IMR-90 (cell line): Measurements from ENCODE around the gene IL17B. TPM values are rescaled to one million over a fixed set of nuclear protein-coding genes. Genes with fewer than 3 reads are reported as not detected.

Experiments used
- ATAC-seq: fragments of 200-7000 bp; cut with Tn5 transposase; 2 replicates; pipeline ENCODE4 v1.9.1; 2020; ENCODE audit warnings: low read depth, mild to moderate bottlenecking, moderate library complexity
- BruUV-seq: library from RNA; stranded (reverse); fragments of 400-500 nt; replicated peaks from 2 replicates; lab custom pipeline; 2021; lab: Mats Ljungman, UMichigan
- CTCF ChIA-PET: fragments of 300-600 bp; formaldehyde crosslinking; extraction: SDS; loops from one replicate; lab custom pipeline; 2021; ENCODE audit warnings: antibody characterized with exemption; lab: Yijun Ruan, JAX
- POLR2A ChIA-PET: fragments of 300-600 bp; sonication (Branson Sonifier 250); formaldehyde crosslinking; loops from one replicate; lab custom pipeline; 2022; ENCODE audit warnings: antibody characterized with exemption; ENCODE audit not compliant: unreplicated experiment; lab: Charles Lee
- DNase-seq: peaks from one replicate; pipeline ENCODE4 v3.0.0; 2013
- H2AFZ ChIP-seq: replicated peaks from 2 replicates; pipeline ENCODE3; 2013; ENCODE audit warnings: low read length, mild to moderate bottlenecking; ENCODE audit not compliant: poor library complexity
- H2AK5ac ChIP-seq: 2 replicates; pipeline ENCODE4 v1.6.1; 2013; ENCODE audit warnings: low read depth, low read length, inconsistent platforms
- H2AK9ac ChIP-seq: replicated peaks from 2 replicates; pipeline ENCODE3; 2013; ENCODE audit warnings: mild to moderate bottlenecking, low read depth, low read length, moderate library complexity; ENCODE audit not compliant: poor library complexity
- H2BK120ac ChIP-seq: 2 replicates; pipeline ENCODE4 v1.6.1; 2013; ENCODE audit warnings: low read depth, low read length, inconsistent platforms
- H2BK15ac ChIP-seq: 3 replicates; pipeline ENCODE4 v1.6.1; 2013; ENCODE audit warnings: low read depth, low read length, inconsistent platforms
- H2BK20ac ChIP-seq: 2 replicates; pipeline ENCODE4 v1.6.1; 2013; ENCODE audit warnings: low read depth, mild to moderate bottlenecking, inconsistent platforms, low read length, moderate library complexity
- H2BK5ac ChIP-seq: 2 replicates; pipeline ENCODE4 v1.6.1; 2013; ENCODE audit warnings: mild to moderate bottlenecking, low read depth, low read length, inconsistent platforms; ENCODE audit not compliant: poor library complexity, severe bottlenecking
- H3K14ac ChIP-seq: replicated peaks from 2 replicates; pipeline ENCODE4 v1.6.1; 2013; ENCODE audit warnings: low read depth, low read length, inconsistent platforms
- H3K18ac ChIP-seq: 2 replicates; pipeline ENCODE4 v1.6.1; 2013; ENCODE audit warnings: low read depth, low read length, control low read depth
- H3K23ac ChIP-seq: 2 replicates; pipeline ENCODE4 v1.6.1; 2013; ENCODE audit warnings: low read depth, low read length, inconsistent platforms
- H3K27ac ChIP-seq: 2 replicates; pipeline ENCODE4 v1.5.1; 2013; ENCODE audit warnings: mild to moderate bottlenecking, control low read depth, low read length; ENCODE audit not compliant: insufficient read depth
- H3K27me3 ChIP-seq: 2 replicates; pipeline ENCODE4 v1.6.1; 2013; ENCODE audit warnings: low read length; ENCODE audit not compliant: control insufficient read depth, insufficient read depth
- H3K36me3 ChIP-seq: 2 replicates; pipeline ENCODE4 v1.6.1; 2013; ENCODE audit warnings: low read length, mixed read lengths; ENCODE audit not compliant: control insufficient read depth, insufficient read depth
- H3K4ac ChIP-seq: 2 replicates; pipeline ENCODE4 v1.6.1; 2013; ENCODE audit warnings: low read depth, low read length, inconsistent platforms
- H3K4me1 ChIP-seq: 2 replicates; pipeline ENCODE4 v1.6.1; 2013; ENCODE audit warnings: low read length, mixed read lengths; ENCODE audit not compliant: control insufficient read depth, insufficient read depth
- H3K4me2 ChIP-seq: 2 replicates; pipeline ENCODE4 v1.6.1; 2013; ENCODE audit warnings: low read depth, mild to moderate bottlenecking, control low read depth, low read length, moderate library complexity
- H3K4me3 ChIP-seq: 2 replicates; pipeline ENCODE4 v1.5.1; 2013; ENCODE audit warnings: low read depth, mild to moderate bottlenecking, control low read depth, low read length, moderate library complexity; ENCODE audit not compliant: insufficient read depth
- H3K56ac ChIP-seq: 2 replicates; pipeline ENCODE4 v1.6.1; 2013; ENCODE audit warnings: low read length, inconsistent platforms; ENCODE audit not compliant: insufficient read depth; ENCODE audit errors: extremely low read depth
- H3K79me1 ChIP-seq, 2 experiments: 2 replicates each; pipeline ENCODE4 v1.6.1; 2013; ENCODE audit warnings: low read length in 2 of 2, inconsistent platforms in 1 of 2, low read depth in 1 of 2
- H3K9ac ChIP-seq: 2 replicates; pipeline ENCODE4 v1.6.1; 2013; ENCODE audit warnings: low read depth, low read length, control low read depth
- H3K9me1 ChIP-seq: 2 replicates; pipeline ENCODE4 v1.6.1; 2013; ENCODE audit warnings: low read length, inconsistent platforms; ENCODE audit not compliant: insufficient read depth
- H3K9me3 ChIP-seq: 2 replicates; pipeline ENCODE4 v1.6.1; 2013; ENCODE audit warnings: low read length; ENCODE audit not compliant: control insufficient read depth, insufficient read depth
- H4K20me1 ChIP-seq: 2 replicates; pipeline ENCODE4 v1.6.1; 2013; ENCODE audit warnings: low read length, inconsistent platforms; ENCODE audit not compliant: insufficient read depth
- H4K5ac ChIP-seq: 2 replicates; pipeline ENCODE4 v1.6.1; 2013; ENCODE audit warnings: mild to moderate bottlenecking, low read depth, low read length, control low read depth
- H4K8ac ChIP-seq, 2 experiments: 2 replicates each; pipeline ENCODE4 v1.6.1; 2013; ENCODE audit warnings: low read depth in 2 of 2, low read length in 2 of 2, control low read depth in 1 of 2, inconsistent platforms in 1 of 2
- H4K91ac ChIP-seq: 2 replicates; pipeline ENCODE4 v1.6.1; 2013; ENCODE audit warnings: low read depth, low read length, inconsistent platforms; ENCODE audit not compliant: insufficient read depth
- CEBPB ChIP-seq: IDR thresholded peaks from 2 replicates; pipeline ENCODE4 v1.6.1; 2012; ENCODE audit warnings: low read depth, low read length, improper control_type of control experiment
- MAFK ChIP-seq: IDR thresholded peaks from 2 replicates; pipeline ENCODE4 v1.6.1; 2012; ENCODE audit warnings: low read depth, low read length, improper control_type of control experiment
- MXI1 ChIP-seq: IDR thresholded peaks from 2 replicates; pipeline ENCODE4 v1.6.1; 2012; ENCODE audit warnings: low read depth, mild to moderate bottlenecking, low read length, moderate library complexity, borderline replicate concordance
- POLR2A ChIP-seq: IDR thresholded peaks from 2 replicates; pipeline ENCODE4 v1.6.1; 2012; ENCODE audit warnings: mild to moderate bottlenecking, low read depth, low read length
- RAD21 ChIP-seq: IDR thresholded peaks from 2 replicates; pipeline ENCODE4 v1.6.1; 2012; ENCODE audit warnings: low read length, improper control_type of control experiment
- RFX5 ChIP-seq: IDR thresholded peaks from 2 replicates; pipeline ENCODE4 v1.8.0; 2012; ENCODE audit warnings: low read depth, mild to moderate bottlenecking, low read length, moderate library complexity
- SMC3 ChIP-seq: fragments of 150-350 bp; IDR thresholded peaks from 2 replicates; pipeline ENCODE4 v1.6.1; 2016; ENCODE audit warnings: low read depth, mild to moderate bottlenecking, antibody characterized with exemption, low read length, moderate library complexity
- WGBS, 2 experiments: methylation state at CpG; one replicate each; pipeline versions ENCODE4 v1.1.5 to v1.1.7; 2013; ENCODE audit warnings: missing lambda C conversion rate in 2 of 2; ENCODE audit not compliant: insufficient read length in 1 of 2; ENCODE audit errors: extremely low coverage in 2 of 2; 5-methylcytosine and 5-hydroxymethylcytosine counted together
- dilution Hi-C: fragments of 300-500 bp; cut with HindIII; formaldehyde crosslinking; loops from one replicate; pipeline ENCODE4 v1.14.3; 2018; ENCODE audit warnings: low sequenced_read_pairs; ENCODE audit not compliant: unreplicated experiment
- in situ Hi-C: fragments of 300-500 bp; cut with MboI; formaldehyde crosslinking; loops from 3 replicates; pipeline ENCODE4 v1.14.3; 2019; ENCODE audit warnings: low sequenced_read_pairs, inconsistent platforms, mixed read lengths
- intact Hi-C: fragments of 100-400 bp; cut with micrococcal nuclease; formaldehyde crosslinking; loops from 2 replicates; pipeline ENCODE4 v1.10.0; 2022
- polyA plus RNA-seq, 3 experiments: library from polyadenylated mRNA; depleted of rRNA; stranded (reverse); fragments of >200 nt; gene quantifications; 2 replicates each; pipeline ENCODE4 v1.2.3, GENCODE V29; 2012; ENCODE audit warnings: low replicate concordance in 1 of 3
- total RNA-seq: library from RNA; depleted of rRNA; stranded (reverse); fragments of >200 nt; gene quantifications from 2 replicates; pipeline ENCODE4 v1.2.3, GENCODE V29; 2012
- TF ChIP-seq, protein P1 (sequence below): fragments of 150-350 bp; IDR thresholded peaks from 2 replicates; pipeline ENCODE4 v1.6.1; 2016; ENCODE audit warnings: low read depth, mild to moderate bottlenecking, low read length, moderate library complexity, borderline replicate concordance

Gene IL17B
- total and polyA plus RNA-seq, 2 of the 4 experiments (the other 2 are of a cell fraction), result 0.31 TPM; not detected in 1

DNA sequence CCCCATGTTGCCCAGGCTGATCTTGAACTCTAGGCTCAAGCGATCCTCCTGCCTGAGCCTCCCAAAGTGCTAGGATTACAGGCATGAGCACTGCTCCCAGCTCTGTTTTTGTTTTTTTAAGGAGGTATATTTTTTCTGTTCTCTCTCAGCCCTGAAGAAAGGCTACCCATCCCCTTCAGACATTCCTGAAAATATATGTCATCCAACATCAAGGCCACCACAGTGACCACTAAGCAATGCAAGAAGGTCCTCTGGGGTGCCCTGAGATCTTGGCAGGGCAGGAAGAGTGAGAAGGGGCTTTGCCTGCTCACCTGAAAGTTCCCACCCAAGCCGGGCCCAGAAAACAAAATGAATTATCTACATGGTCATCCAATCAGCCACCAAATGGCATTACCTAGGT lies 47.8 kb upstream of the IL17B start:
- POLR2A ChIA-PET, result interaction anchor here (1.1 kb wide), 1 partner anchor 20 kb away, joined by 3 read pairs; no protein-coding TSS in a partner anchor
- 0 out of 2 replicates have a peak overlapping the region, but pooled peaks have one; percentile 57 for H3K14ac ChIP-seq
- H3K23ac ChIP-seq, result peak overlapping the region; percentile 28; the same call in 1 of the 2 replicates
- no peak overlapping the region for H2AK9ac ChIP-seq
- H3K4me3 ChIP-seq, result no peak overlapping the region
- BruUV-seq, result no TSS peak
- peak overlapping the region; percentile 67 for H2BK5ac ChIP-seq
- H3K27me3 ChIP-seq, result no peaks in the 10 kb centered on the region
- H2BK15ac ChIP-seq, result peak overlapping the region; percentile 22; the same call in 1 of the 3 replicates
- peak overlapping the region; percentile 49; the same call in 1 of the 2 replicates for H2BK120ac ChIP-seq
- H4K20me1 ChIP-seq, result peaks cover 41% of the 10 kb centered on the region
- peaks cover 34% of the 10 kb centered on the region for H3K4me1 ChIP-seq
- DNase-seq (no peak), ATAC-seq (no peak)
- H4K8ac ChIP-seq, result peak overlapping the region in 1 of 2 experiments; percentile 42; a peak in 2 of 4 replicates
- H3K18ac ChIP-seq, result peak overlapping the region; percentile 24; the same call in 1 of the 2 replicates
- peak overlapping the region; percentile 84 for H3K4ac ChIP-seq
- H2AK5ac ChIP-seq, result peak overlapping the region; percentile 83; the same call in 1 of the 2 replicates
- peak overlapping the region; percentile 42; the same call in 1 of the 2 replicates for H4K91ac ChIP-seq
- no peaks in the 10 kb centered on the region for H3K9me3 ChIP-seq
- no peak overlapping the region for H3K4me2 ChIP-seq
- H3K79me1 ChIP-seq, result peaks cover 24 to 66% of the 10 kb centered on the region in 2 experiments
- CTCF ChIA-PET, result no interaction called here
- no peak overlapping the region for H2BK20ac ChIP-seq
- no peak overlapping the region for H4K5ac ChIP-seq
- intact Hi-C loops (no loop called here), in situ Hi-C loops (no loop called here), dilution Hi-C loops (no loop called here)
- no peak overlapping the region for H2AFZ ChIP-seq
- WGBS, 2 experiments, result 80% methylated on average over 1 of the region's 2 CpGs; no CpG with 5 or more reads in 1 of the 2 experiments
- H3K9ac ChIP-seq, result no peak overlapping the region
- H3K9me1 ChIP-seq, result peaks cover 22% of the 10 kb centered on the region
- peaks cover 80% of the 10 kb centered on the region for H3K36me3 ChIP-seq
- H3K27ac ChIP-seq, result peak overlapping the region; percentile 33
- H3K56ac ChIP-seq, result no peak overlapping the region
- TF ChIP-seq POLR2A (no peak), MXI1 (no peak), CEBPB (no peak), SMC3 (no peak), RFX5 (no peak), MAFK (no peak), RAD21 (no peak)
- TF ChIP-seq, protein P1, sequence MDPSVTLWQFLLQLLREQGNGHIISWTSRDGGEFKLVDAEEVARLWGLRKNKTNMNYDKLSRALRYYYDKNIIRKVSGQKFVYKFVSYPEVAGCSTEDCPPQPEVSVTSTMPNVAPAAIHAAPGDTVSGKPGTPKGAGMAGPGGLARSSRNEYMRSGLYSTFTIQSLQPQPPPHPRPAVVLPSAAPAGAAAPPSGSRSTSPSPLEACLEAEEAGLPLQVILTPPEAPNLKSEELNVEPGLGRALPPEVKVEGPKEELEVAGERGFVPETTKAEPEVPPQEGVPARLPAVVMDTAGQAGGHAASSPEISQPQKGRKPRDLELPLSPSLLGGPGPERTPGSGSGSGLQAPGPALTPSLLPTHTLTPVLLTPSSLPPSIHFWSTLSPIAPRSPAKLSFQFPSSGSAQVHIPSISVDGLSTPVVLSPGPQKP, result no peak
